EL (cell line): ENCODE measurements around the gene ZMYND15.
"Not testable (repeated sequence)": the region's sequence is repeated elsewhere in the genome, so short reads cannot be mapped to it uniquely, and the experiment has no call there.

Experiments used
- DNase-seq: peaks from one replicate; pipeline ENCODE4 v3.0.0-alpha.2; 2016

ZMYND15 gene

GRCh38 chr17:4739122-4740024 is at the start of gene ZMYND15, which contains the start of gene CXCL16:
Gene ZMYND15, plus strand, starts transcription at chr17:4739833. Its CDS starts 716 bp downstream, at chr17:4740549.
Gene CXCL16, minus strand, starts transcription at chr17:4739928. Its CDS starts 589 bp downstream, at chr17:4739339.
- peak; percentile 49 for DNase-seq

GRCh38 chr17:4689872-4690271 is 49.8 kb upstream of the ZMYND15 start:
- DNase-seq = not testable (repeated sequence)

GRCh38 chr17:4690745-4691144 is 48.9 kb upstream of the ZMYND15 start:
- no peak for DNase-seq

- no peak for DNase-seq
These were observed 47.9 kb upstream of the ZMYND15 start for GRCh38 chr17:4691686-4692085.

DNA sequence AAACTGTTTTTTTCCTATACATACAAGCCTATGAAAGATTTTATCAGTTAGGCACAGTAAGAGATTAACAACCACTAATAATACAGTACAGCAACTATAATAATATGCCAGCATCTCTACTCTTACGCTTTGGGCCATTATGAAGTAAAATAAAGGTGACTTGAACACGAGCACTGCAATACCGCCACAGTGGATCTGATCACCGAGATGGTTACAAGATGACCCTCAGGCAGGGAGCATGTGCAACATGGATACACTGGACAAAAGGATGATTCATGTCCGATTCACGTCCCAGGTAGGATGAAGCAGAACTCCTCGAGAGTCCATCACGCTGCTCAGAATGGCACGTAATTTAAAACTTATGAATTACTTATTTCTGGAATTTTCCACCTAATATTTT is 46.2 kb upstream of the ZMYND15 start:
- DNase-seq = no peak

DNA sequence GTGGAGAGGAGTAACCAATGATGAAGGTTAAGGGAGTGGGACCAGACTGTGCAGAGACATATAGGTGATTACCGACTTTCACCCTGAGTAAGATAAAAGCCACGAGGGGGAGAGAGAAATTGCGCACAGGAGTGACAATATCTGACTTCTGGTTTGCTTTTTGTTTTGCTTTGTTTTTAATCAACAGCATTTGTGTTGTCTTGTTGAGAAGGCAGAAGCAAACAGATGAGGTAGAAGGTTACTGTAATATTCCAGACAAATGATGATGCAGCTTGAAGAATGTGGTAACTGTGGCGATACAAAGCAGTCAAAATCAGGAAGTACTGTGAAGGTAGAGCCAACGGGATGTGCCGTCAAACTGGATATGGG is 43.2 kb upstream of the ZMYND15 start:
- DNase-seq = no peak

DNA sequence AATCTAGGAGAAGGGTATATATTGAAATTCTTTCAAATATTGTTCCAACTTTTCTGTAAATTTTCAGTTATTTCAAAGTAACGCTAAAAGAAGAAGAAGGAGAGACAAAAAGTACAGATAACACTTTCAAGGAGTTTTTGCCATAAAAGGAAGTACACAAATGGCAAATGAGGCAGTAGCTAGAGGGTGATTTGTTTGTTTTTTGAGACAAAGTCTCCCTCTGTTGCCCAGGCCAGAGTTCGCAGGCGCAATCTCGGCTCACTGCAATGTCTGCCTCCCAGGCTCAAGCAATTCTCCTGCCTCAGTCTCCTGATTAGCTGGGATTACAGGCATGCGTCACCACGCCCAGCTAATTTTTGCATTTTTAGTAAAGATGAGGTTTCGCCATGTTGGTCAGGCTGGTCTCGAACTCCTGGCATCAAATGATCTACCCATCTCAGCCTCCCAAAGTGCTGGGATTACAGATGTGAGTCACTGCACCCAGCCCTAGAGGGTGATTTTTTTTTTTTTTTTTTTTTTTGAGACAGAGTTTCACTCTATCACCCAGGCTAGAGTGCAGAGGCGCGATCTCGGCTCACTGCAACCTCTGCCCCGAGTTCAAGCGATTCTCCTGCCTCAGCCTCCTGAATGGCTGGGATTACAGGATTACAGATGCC is 40.1 kb upstream of the ZMYND15 start:
- not testable (repeated sequence) for DNase-seq

- peak; percentile 39 for DNase-seq
These were observed 38.5 kb upstream of the ZMYND15 start for GRCh38 chr17:4701116-4701515.

DNA sequence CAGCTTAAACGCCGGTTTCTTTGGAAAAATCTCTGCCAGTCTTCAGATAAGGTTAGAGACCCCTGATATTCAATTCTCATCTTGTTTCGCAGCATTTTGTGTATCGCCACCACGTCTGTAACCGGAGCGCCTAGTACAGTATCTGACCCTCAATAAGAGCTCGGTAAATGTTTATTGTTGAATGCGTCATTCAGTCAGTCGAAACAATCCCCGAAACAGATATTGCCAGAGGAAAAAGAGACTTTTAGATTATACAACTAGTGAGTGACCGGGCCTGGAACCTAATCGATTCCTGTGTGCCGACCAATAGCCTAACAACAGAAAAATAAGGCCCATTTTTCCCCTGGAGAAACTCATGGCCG is 36.3 kb upstream of the ZMYND15 start:
- no peak for DNase-seq

- DNase-seq = not testable (repeated sequence)
These were observed 35.1 kb upstream of the ZMYND15 start for GRCh38 chr17:4704574-4704907.

DNA sequence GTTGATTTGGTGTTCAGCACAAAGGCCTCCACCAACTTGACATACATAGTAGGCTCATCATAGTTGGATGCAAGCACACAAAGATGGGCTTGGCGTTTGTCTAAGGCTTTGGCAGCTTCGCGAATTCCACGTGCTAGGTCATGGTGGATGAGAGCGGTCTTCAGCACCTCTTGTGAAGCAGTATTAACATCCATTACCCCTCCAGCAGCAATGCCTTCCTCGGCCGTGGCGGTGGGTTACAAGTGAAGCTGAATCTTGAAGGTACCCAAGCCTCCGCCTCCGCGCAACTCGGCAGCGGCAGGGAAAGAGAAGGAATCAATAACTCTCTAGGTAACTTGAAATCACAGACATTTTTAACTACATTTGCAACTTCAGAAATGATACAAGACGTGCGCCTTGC is 34.6 kb upstream of the ZMYND15 start:
- no peak for DNase-seq

- peak; percentile 83 for DNase-seq
These were observed 33.5 kb upstream of the ZMYND15 start for GRCh38 chr17:4706121-4706520.

GRCh38 chr17:4708436-4708835 is 31.2 kb upstream of the ZMYND15 start:
- DNase-seq = no peak

DNA sequence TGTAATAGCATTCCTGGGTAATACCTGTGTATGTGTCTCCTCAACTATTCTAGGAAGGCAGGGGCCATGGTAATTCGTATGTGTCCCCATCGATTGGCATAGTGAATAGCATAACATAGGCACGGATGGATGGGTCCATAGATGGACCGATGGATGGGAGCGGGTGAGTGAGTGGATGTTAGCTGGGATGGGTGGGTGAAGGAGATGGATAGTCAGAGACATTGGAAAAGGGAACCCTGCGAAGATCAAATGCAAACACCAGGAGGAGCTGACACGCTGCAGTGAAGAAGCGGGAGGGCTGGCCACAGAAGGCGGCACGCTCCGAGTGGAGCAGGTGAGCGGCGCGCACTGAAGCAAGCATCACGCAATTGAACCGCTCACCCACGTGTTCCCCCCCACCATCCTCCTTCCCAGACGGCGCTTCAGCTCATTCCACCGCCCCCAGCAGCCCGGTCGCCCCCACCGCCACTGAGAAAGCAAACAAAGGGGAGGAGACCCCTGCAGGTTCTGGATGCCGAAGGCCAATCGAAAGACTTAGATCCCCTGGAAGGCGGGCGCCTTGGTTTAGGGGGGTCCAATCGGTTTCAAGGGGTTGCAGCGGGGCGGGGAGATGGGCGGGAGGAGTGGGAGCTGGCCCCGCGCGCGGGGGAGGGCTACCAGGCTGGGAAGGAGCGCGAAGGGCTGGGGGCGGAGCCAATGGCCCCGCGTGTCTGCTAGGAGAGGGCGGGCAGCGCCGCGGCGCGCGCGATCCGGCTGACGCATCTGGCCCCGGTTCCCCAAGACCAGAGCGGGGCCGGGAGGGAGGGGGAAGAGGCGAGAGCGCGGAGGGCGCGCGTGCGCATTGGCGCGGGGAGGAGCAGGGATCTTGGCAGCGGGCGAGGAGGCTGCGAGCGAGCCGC is 29.6 kb upstream of the ZMYND15 start, which contains the start of gene ARRB2:
Gene ARRB2 (plus strand): TSS at position 839 of the 899 bp plus-strand sequence. CDS start 90 bp downstream, outside the sequence.
- DNase-seq = peak; percentile 99

DNA sequence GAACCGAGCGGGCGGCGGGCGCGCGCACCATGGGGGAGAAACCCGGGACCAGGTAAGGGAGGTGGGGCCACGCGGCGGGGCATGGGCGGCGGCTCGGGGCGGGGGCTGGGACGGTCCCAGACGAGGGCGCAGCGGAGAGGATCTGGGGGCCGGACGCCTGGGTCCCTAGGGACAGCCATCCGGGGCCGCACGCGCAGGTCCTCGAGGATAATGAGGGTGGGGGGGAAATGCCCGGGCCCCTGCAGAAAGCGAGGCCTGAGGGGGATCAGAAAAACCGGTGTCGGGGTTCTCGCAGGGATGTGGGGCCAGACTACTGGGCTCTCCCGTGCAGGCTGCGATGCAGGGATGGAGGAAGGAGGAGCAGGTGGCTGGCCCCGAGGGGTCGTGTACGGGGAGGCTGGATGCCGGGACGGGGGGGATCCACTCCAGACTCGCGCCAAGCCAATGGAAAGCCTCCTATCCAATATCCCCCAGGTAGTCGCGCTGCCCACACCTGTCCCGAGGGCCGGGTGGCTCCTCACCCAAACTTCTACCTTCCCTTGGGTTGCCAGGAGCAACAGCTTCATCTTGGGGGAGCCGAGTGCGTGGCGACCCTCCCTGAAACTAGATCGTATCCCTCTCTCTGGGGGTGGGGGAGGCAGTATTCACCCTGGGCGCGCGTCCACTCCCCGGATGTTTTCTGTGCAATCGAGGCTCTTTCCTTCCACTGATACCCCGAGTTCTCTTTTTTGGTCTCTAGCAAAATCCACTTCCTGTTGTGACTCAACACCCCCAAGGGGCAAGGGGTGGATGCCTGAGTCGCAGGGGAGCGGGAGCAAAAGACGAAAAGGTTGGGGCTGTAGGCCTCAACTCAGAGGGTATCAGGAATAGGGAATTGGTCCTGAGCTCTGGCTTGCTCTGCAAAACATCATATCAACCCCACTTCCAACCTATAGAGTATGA is 28.7 kb upstream of the ZMYND15 start:
- DNase-seq = peak; percentile 24

GRCh38 chr17:4711661-4712181 is 27.9 kb upstream of the ZMYND15 start:
- DNase-seq = no peak

GRCh38 chr17:4712526-4712925 is 27.1 kb upstream of the ZMYND15 start:
- no peak for DNase-seq

DNA sequence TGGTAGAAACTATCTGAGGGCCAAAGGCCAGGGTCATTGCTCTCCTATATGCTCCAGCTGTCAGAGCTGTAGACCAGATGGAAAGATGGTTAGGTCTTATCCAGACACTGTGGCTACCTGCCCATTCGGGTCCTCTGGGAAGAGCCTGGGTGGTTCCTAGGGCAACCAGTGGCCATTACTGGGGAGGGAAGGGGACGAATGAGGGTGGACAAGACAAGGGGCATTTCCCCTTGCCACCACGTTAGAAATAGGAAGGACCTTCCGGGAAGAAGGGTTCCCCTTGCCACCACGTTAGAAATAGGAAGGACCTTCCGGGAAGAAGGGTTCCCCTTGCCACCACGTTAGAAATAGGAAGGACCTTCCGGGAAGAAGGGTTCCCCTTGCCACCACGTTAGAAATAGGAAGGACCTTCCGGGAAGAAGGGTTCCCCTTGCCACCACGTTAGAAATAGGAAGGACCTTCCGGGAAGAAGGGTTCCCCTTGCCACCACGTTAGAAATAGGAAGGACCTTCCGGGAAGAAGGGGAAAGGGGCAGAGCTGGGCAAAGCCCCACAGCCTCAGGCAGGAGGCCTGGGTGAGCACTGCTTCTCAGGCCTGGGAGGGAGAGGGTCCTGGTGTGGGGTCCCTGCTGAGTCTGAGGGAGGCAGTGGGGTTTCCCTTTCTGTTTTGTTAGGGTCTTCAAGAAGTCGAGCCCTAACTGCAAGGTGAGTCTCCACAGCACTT is 25.1 kb upstream of the ZMYND15 start:
- DNase-seq = not testable (repeated sequence)

DNA sequence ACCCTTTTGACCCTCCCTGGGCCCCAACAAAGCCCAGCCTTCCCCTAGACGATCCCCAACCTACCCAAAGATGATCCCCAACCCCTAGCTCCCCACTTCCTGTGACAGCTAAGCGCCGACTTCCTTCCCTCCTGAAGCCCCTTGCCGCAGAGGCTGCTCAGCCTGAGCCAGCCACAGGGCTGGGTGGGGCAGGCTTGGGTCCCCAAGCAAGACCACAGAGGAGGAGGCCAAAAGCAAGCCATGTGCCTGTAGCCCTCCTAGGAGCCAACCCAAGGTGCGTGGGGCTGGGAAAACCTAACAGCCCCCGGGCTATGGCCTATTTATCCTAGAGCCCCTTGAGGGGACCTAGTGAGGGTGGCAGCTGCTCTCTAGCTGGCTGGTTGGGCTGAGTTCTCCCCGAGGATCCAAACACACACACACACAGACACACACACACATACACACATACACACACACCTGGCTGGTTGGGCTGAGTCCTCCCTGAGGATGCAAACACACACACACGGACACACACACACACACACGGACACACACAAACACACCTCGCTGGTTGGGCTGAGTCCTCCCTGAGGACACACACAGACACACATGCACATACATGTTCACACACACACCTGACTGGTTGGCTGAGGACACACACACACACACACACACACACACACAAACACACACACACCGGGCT is 24.4 kb upstream of the ZMYND15 start:
- no peak for DNase-seq

- no peak for DNase-seq
These were observed 23.6 kb upstream of the ZMYND15 start for GRCh38 chr17:4716081-4716480.
